ENCODE results near the gene MTO1.

DNA sequence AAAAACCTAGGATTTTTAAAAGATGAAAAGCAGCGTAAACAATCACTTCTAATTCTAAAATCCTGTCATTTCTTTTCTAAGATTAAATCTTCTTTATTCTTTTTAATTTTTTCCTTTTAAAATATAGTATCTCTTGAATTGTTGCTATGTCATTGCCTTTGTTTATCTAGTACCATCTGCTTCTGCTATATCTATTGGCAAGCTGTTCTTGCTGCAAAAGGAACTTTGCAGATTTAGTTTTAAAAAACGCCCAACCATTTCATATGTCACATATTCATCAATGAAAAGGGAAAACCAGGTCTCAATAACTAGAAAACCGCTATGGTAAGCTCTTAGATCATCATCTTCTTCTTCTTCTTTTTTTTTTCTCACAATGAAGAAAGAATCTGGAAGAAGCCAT lies 70.8 kb downstream of the MTO1 start:
- TF ChIP-seq, protein P1, sequence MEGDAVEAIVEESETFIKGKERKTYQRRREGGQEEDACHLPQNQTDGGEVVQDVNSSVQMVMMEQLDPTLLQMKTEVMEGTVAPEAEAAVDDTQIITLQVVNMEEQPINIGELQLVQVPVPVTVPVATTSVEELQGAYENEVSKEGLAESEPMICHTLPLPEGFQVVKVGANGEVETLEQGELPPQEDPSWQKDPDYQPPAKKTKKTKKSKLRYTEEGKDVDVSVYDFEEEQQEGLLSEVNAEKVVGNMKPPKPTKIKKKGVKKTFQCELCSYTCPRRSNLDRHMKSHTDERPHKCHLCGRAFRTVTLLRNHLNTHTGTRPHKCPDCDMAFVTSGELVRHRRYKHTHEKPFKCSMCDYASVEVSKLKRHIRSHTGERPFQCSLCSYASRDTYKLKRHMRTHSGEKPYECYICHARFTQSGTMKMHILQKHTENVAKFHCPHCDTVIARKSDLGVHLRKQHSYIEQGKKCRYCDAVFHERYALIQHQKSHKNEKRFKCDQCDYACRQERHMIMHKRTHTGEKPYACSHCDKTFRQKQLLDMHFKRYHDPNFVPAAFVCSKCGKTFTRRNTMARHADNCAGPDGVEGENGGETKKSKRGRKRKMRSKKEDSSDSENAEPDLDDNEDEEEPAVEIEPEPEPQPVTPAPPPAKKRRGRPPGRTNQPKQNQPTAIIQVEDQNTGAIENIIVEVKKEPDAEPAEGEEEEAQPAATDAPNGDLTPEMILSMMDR (IDR thresholded peaks at IDR 0.05 in 8 of 11, conservative IDR thresholded peaks at IDR 0.05 in 3 of 11) = no peak
- TF ChIP-seq POLR2A (IDR thresholded peaks at IDR 0.05) (no peak), POLR2AphosphoS5 (IDR thresholded peaks at IDR 0.05) (no peak)

All from spleen (tissue), 7 donors.